GM12878 (cell line): ENCODE results near the gene OLA1. TPM values are rescaled to one million over a fixed set of nuclear protein-coding genes. Genes with fewer than 3 reads are reported as not detected.

ENCODE experiments used
- ATAC-seq: fragments of 200-7000 bp; cut with Tn5 transposase; 3 replicates; pipeline ENCODE4 v1.9.1; 2020; ENCODE audit warnings: mild to moderate bottlenecking, moderate library complexity
- BruUV-seq: library from RNA; stranded (reverse); fragments of 400-500 nt; replicated peaks from 2 replicates; lab custom pipeline; 2021; lab: Mats Ljungman, UMichigan
- CTCF ChIA-PET: fragments of 300-600 bp; sonication (Branson Sonifier 250); formaldehyde crosslinking; extraction: SDS; loops from one replicate; lab custom pipeline; 2021; ENCODE audit warnings: inconsistent platforms; lab: Yijun Ruan, JAX
- POLR2A ChIA-PET: fragments of 350-600 bp; formaldehyde crosslinking; extraction: SDS; loops from one replicate; lab custom pipeline; 2021; ENCODE audit warnings: inconsistent platforms; lab: Charles Lee
- RAD21 ChIA-PET: fragments of 300-600 bp; sonication (Branson Sonifier 250); formaldehyde crosslinking; loops from one replicate; lab custom pipeline; 2023; ENCODE audit warnings: antibody characterized with exemption; ENCODE audit not compliant: unreplicated experiment; lab: Charles Lee
- SMC1A ChIA-PET: fragments of 300-600 bp; sonication (Branson Sonifier 250); formaldehyde crosslinking; loops from one replicate; lab custom pipeline; 2023; ENCODE audit not compliant: unreplicated experiment, uncharacterized antibody; lab: Charles Lee
- DNase-seq: peaks from one replicate; pipeline ENCODE4 v3.0.0-alpha.2; 2011; ENCODE audit warnings: low read depth, low spot score
- FAIRE-seq: peaks from 3 replicates; lab custom pipeline; 2011; peaks lifted over from hg19 to GRCh38; lab: Jason Lieb, UNC
- H2AFZ ChIP-seq: 2 replicates; pipeline ENCODE4 v1.6.0; 2011; ENCODE audit warnings: low read depth, low read length, control low read depth; ENCODE audit not compliant: control insufficient read depth
- H3K27ac ChIP-seq: 2 replicates; pipeline ENCODE4 v1.5.1; 2011; ENCODE audit warnings: control low read depth; ENCODE audit not compliant: control insufficient read depth, insufficient read depth
- H3K27me3 ChIP-seq, 2 experiments: replicated peaks in 1 of 2; 2 replicates each; pipeline versions ENCODE4 v1.6.0 to v1.6.1; 2011; ENCODE audit warnings: low read length in 1 of 2; ENCODE audit not compliant: control insufficient read depth in 2 of 2, insufficient read depth in 2 of 2
- H3K36me3 ChIP-seq, 2 experiments: 2 replicates each; pipeline ENCODE4 v1.5.1; 2011; ENCODE audit warnings: low read length in 1 of 2; ENCODE audit not compliant: control insufficient read depth in 2 of 2, insufficient read depth in 2 of 2
- H3K4me1 ChIP-seq: 2 replicates; pipeline ENCODE4 v1.6.1; 2011; ENCODE audit warnings: mild to moderate bottlenecking, low read length, moderate library complexity, mixed read lengths; ENCODE audit not compliant: control insufficient read depth, insufficient read depth
- H3K4me2 ChIP-seq: 2 replicates; pipeline ENCODE4 v1.6.0; 2011; ENCODE audit warnings: control low read depth; ENCODE audit not compliant: control insufficient read depth, insufficient read depth
- H3K4me3 ChIP-seq: fragments of 200-600 bp; sonication (generic); 2 replicates; pipeline ENCODE4 v1.5.1; 2016
- H3K79me2 ChIP-seq: 2 replicates; pipeline ENCODE4 v1.6.0; 2011; ENCODE audit warnings: low read length; ENCODE audit not compliant: control insufficient read depth, insufficient read depth
- H3K9ac ChIP-seq: 2 replicates; pipeline ENCODE4 v1.8.0; 2011; ENCODE audit warnings: low read length, control low read depth, mixed read lengths; ENCODE audit not compliant: control insufficient read depth, insufficient read depth
- H3K9me3 ChIP-seq: replicated peaks from 3 replicates; pipeline ENCODE4 v1.5.1; 2011; ENCODE audit warnings: mild to moderate bottlenecking, low read length; ENCODE audit not compliant: control insufficient read depth, insufficient read depth
- H4K20me1 ChIP-seq: 2 replicates; pipeline ENCODE4 v1.6.0; 2011; ENCODE audit not compliant: control insufficient read depth, insufficient read depth
- ASH2L ChIP-seq: fragments of 300-600, 200-600 bp; sonication (generic); IDR thresholded peaks from 2 replicates; pipeline ENCODE4 v1.6.1; 2017; ENCODE audit warnings: low read depth, mild to moderate bottlenecking, borderline replicate concordance
- ATF7 ChIP-seq: fragments of 450-650 bp; IDR thresholded peaks from 2 replicates; pipeline ENCODE4 v1.6.1; 2016; ENCODE audit warnings: low read depth, mild to moderate bottlenecking
- BCLAF1 ChIP-seq: fragments of 450-650 bp; IDR thresholded peaks from 2 replicates; pipeline ENCODE4 v1.6.1; 2017; ENCODE audit warnings: antibody characterized with exemption, mild to moderate bottlenecking, moderate library complexity
- BMI1 ChIP-seq: fragments of 450-650 bp; IDR thresholded peaks from 2 replicates; pipeline ENCODE4 v1.6.1; 2016; ENCODE audit warnings: mild to moderate bottlenecking, moderate library complexity, borderline replicate concordance
- JUNB ChIP-seq: IDR thresholded peaks from 2 replicates; pipeline ENCODE4 v1.6.1; 2016; ENCODE audit warnings: antibody characterized with exemption, mild to moderate bottlenecking
- MEF2A ChIP-seq: IDR thresholded peaks from 2 replicates; pipeline ENCODE4 v1.6.1; 2011; ENCODE audit warnings: low read depth, mild to moderate bottlenecking, low read length, moderate library complexity; ENCODE audit not compliant: insufficient read depth
- RELA ChIP-seq: fragments of 450-650 bp; IDR thresholded peaks from 2 replicates; pipeline ENCODE4 v1.8.0; 2014; ENCODE audit warnings: borderline replicate concordance; ENCODE audit not compliant: partially characterized antibody
- SREBF1 ChIP-seq: IDR thresholded peaks from 2 replicates; pipeline ENCODE4 v1.6.1; 2012; ENCODE audit warnings: mild to moderate bottlenecking, low read length
- ZBED1 ChIP-seq: IDR thresholded peaks from 2 replicates; pipeline ENCODE4 v1.6.1; 2016; ENCODE audit warnings: borderline replicate concordance
- ZNF24 ChIP-seq: fragments of 450-650 bp; IDR thresholded peaks from 2 replicates; pipeline ENCODE4 v1.6.1; 2017; ENCODE audit warnings: antibody characterized with exemption, mild to moderate bottlenecking
- WGBS: methylation state at CpG from one replicate; pipeline ENCODE4 v1.1.6; 2016; ENCODE audit warnings: low lambda C conversion rate; ENCODE audit not compliant: insufficient replicate concordance, insufficient coverage; ENCODE audit errors: missing lambda C conversion rate; 5-methylcytosine and 5-hydroxymethylcytosine counted together
- in situ Hi-C: fragments of 300-500 bp; cut with MboI; formaldehyde crosslinking; loops from 9 replicates; pipeline ENCODE4 v1.14.3; 2018; ENCODE audit warnings: mixed read lengths
- intact Hi-C: fragments of 100-400 bp; cut with micrococcal nuclease; formaldehyde crosslinking; loops from one replicate; pipeline ENCODE4 v1.14.2; 2022; ENCODE audit not compliant: unreplicated experiment
- polyA plus RNA-seq, 11 experiments: library from polyadenylated mRNA; depleted of rRNA in 4 of 11; unstranded in 6 of 11; stranded (reverse) in 5 of 11; fragments of >200 nt; fragmentation: Nextera tagmentation in 4 of 11; fragmentation: Illumina TruSeq in 1 of 11; extraction: Ambion mirVana in 4 of 11; extraction: Trizol in 1 of 11; gene quantifications; 1 replicate in 1 of 11; 2 replicates in 10 of 11; pipeline versions ENCODE4 v1.2.1 to v1.2.3, GENCODE V29; 2011 to 2016; ENCODE audit warnings: inconsistent platforms in 2 of 11, missing spikeins in 2 of 11, low read depth in 1 of 11
- total RNA-seq, 4 experiments: library from RNA; depleted of rRNA in 3 of 4; stranded (reverse); fragments of >200 nt in 3 of 4; fragmentation: Illumina TruSeq in 1 of 4; extraction: Trizol in 1 of 4; gene quantifications; 2 replicates each; pipeline versions ENCODE4 v1.2.1 to v1.2.3, GENCODE V29; 2013 to 2021
- TF ChIP-seq, protein P1 (sequence below): fragments of 150-350 bp; IDR thresholded peaks from 2 replicates; pipeline ENCODE4 v1.6.1; 2014; ENCODE audit warnings: mild to moderate bottlenecking, low read depth, low read length
- TF ChIP-seq, protein P2 (sequence below): fragments of 450-650 bp; IDR thresholded peaks from 2 replicates; pipeline ENCODE4 v1.6.1; 2017; ENCODE audit warnings: mild to moderate bottlenecking, low read depth, inconsistent platforms; ENCODE audit not compliant: poor library complexity, severe bottlenecking
- TF ChIP-seq, protein P3 (sequence below): IDR thresholded peaks from 2 replicates; pipeline ENCODE4 v1.6.1; 2011; ENCODE audit warnings: low read depth, mild to moderate bottlenecking, low read length, moderate library complexity, borderline replicate concordance; ENCODE audit errors: extremely low read depth

Gene OLA1
- total and polyA plus RNA-seq, 10 of the 15 experiments (the other 5 are each of a cell fraction or from before 2014, with no cell fraction given), result 107 to 238 (median 142) TPM

DNA sequence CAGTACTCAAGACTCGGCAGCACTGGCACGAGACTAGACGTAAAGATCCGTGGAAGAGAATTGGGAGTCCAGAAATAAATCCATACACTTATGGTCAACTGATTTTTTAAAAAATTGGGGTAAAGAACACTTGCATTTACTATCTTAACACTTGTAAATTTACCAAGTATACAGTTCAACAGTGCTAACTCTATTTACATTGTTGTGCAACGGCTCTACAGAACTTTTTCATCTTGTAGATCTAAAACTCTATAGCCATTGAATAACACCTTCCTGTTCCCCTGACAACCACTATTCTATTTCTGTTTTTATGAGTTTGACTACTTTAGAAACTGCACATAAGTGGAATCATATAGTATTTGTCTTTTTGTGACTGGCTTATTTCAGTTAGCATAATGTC, 153.8 kb downstream of the OLA1 start:
- DNase-seq (no peak), ATAC-seq (no peak), FAIRE-seq (no peak)
- intact Hi-C loops, result no loop called here
- Histone ChIP-seq H2AFZ (no peak overlapping the region), H3K27ac (no peak overlapping the region), H3K27me3 (no peaks in the 10 kb centered on the region), H3K4me2 (no peak overlapping the region), H3K4me1 (no peaks in the 10 kb centered on the region), H3K79me2 (no peaks in the 10 kb centered on the region), H3K9me3 (no peaks in the 10 kb centered on the region), H3K36me3 (no peaks in the 10 kb centered on the region), H3K4me3 (no peak overlapping the region), H3K9ac (no peak overlapping the region), H4K20me1 (no peaks in the 10 kb centered on the region)
- POLR2A ChIA-PET, result no interaction called here
- SMC1A ChIA-PET, result no interaction called here
- CTCF ChIA-PET, result no interaction called here
- TF ChIP-seq ASH2L (no peak), MEF2A (no peak), JUNB (no peak), BMI1 (no peak), RELA (no peak), BCLAF1 (no peak), SREBF1 (no peak), ATF7 (no peak), ZNF24 (no peak), ZBED1 (no peak)
- TF ChIP-seq, protein P1, sequence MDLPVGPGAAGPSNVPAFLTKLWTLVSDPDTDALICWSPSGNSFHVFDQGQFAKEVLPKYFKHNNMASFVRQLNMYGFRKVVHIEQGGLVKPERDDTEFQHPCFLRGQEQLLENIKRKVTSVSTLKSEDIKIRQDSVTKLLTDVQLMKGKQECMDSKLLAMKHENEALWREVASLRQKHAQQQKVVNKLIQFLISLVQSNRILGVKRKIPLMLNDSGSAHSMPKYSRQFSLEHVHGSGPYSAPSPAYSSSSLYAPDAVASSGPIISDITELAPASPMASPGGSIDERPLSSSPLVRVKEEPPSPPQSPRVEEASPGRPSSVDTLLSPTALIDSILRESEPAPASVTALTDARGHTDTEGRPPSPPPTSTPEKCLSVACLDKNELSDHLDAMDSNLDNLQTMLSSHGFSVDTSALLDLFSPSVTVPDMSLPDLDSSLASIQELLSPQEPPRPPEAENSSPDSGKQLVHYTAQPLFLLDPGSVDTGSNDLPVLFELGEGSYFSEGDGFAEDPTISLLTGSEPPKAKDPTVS, result no peak
- TF ChIP-seq, protein P2, sequence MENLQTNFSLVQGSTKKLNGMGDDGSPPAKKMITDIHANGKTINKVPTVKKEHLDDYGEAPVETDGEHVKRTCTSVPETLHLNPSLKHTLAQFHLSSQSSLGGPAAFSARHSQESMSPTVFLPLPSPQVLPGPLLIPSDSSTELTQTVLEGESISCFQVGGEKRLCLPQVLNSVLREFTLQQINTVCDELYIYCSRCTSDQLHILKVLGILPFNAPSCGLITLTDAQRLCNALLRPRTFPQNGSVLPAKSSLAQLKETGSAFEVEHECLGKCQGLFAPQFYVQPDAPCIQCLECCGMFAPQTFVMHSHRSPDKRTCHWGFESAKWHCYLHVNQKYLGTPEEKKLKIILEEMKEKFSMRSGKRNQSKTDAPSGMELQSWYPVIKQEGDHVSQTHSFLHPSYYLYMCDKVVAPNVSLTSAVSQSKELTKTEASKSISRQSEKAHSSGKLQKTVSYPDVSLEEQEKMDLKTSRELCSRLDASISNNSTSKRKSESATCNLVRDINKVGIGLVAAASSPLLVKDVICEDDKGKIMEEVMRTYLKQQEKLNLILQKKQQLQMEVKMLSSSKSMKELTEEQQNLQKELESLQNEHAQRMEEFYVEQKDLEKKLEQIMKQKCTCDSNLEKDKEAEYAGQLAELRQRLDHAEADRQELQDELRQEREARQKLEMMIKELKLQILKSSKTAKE, result no peak
- TF ChIP-seq, protein P3, sequence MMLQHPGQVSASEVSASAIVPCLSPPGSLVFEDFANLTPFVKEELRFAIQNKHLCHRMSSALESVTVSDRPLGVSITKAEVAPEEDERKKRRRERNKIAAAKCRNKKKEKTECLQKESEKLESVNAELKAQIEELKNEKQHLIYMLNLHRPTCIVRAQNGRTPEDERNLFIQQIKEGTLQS, result no peak
- WGBS, result 99% methylated on average over 5 of the region's 5 CpGs
- no TSS peak for BruUV-seq
- in situ Hi-C loops, result no loop called here
- RAD21 ChIA-PET, result no interaction called here
